Right lobe of liver (tissue), 4 donors: ENCODE results near the gene SPAG4.

Experiments
- CTCF ChIP-seq, 4 donors: fragments of 200-600 bp in 3 of 4; fragments of 450-650 bp in 1 of 4; IDR thresholded peaks; one replicate each; pipeline versions ENCODE4 v1.5.1 to v1.8.0; 2016 to 2022; ENCODE audit warnings: antibody characterized with exemption in 4 of 4, mild to moderate bottlenecking in 2 of 4
- POLR2A ChIP-seq: fragments of 450-650 bp; IDR thresholded peaks from one replicate; pipeline ENCODE4 v1.6.1; 2017; ENCODE audit warnings: antibody characterized with exemption, mild to moderate bottlenecking
- donor health status: DM: no; HTN: no; CAD: no.
- donor health status: DM: no; HTN: no; CAD: no.
- donor health status: DM: no; HTN: yes; CAD: no.

GRCh38 chr20:35657271-35657670, 41.6 kb downstream of the SPAG4 start:
- no peak for TF ChIP-seq CTCF (IDR thresholded peaks at IDR 0.05)
- TF ChIP-seq POLR2A = no peak
